Neural cell (in vitro differentiated cells): ENCODE measurements around the gene UGT1A3. TPM values are rescaled to one million over a fixed set of nuclear protein-coding genes. Genes with fewer than 3 reads are reported as not detected.
"Not testable (repeated sequence)": the region's sequence is repeated elsewhere in the genome, so short reads cannot be mapped to it uniquely, and the experiment has no call there.

Experiments
- H2AFZ ChIP-seq: fragments of 200-600, 300-800 bp; sonication (generic), shearing (Covaris generic); 2 replicates; pipeline ENCODE4 v1.6.0; 2014; ENCODE audit warnings: low read depth, mild to moderate bottlenecking, antibody characterized with exemption, low read length, moderate library complexity
- H3F3A ChIP-seq: fragments of 200-600 bp; shearing (Covaris generic); 2 replicates; pipeline ENCODE4 v1.6.1; 2016; ENCODE audit warnings: mild to moderate bottlenecking, moderate library complexity, mixed read lengths, antibody characterized with exemption, low read length; ENCODE audit not compliant: insufficient read depth, poor library complexity, severe bottlenecking
- H3K27ac ChIP-seq: fragments of 200-600, 300-800 bp; sonication (generic), shearing (Covaris generic); 2 replicates; pipeline ENCODE4 v1.5.1; 2014; ENCODE audit warnings: mild to moderate bottlenecking, low read length, moderate library complexity
- H3K27me3 ChIP-seq: fragments of 300-800, 200-600 bp; sonication (generic), shearing (Covaris generic); 2 replicates; pipeline ENCODE4 v1.6.0; 2014; ENCODE audit warnings: mild to moderate bottlenecking, low read depth, low read length, moderate library complexity; ENCODE audit not compliant: insufficient read depth
- H3K36me3 ChIP-seq: fragments of 300-800, 200-600 bp; sonication (generic), shearing (Covaris generic); 2 replicates; pipeline ENCODE4 v1.5.1; 2014; ENCODE audit warnings: mild to moderate bottlenecking, antibody characterized with exemption, low read length, moderate library complexity; ENCODE audit not compliant: insufficient read depth
- H3K4me2 ChIP-seq: fragments of 300-800, 200-600 bp; sonication (generic), shearing (Covaris generic); 2 replicates; pipeline ENCODE4 v1.6.0; 2014; ENCODE audit warnings: mild to moderate bottlenecking, low read length
- H3K4me3 ChIP-seq: fragments of 300-800, 200-600 bp; sonication (generic), shearing (Covaris generic); 2 replicates; pipeline ENCODE4 v1.5.1; 2014; ENCODE audit warnings: mild to moderate bottlenecking, low read length, moderate library complexity
- H3K79me2 ChIP-seq: fragments of 200-600 bp; shearing (Covaris generic); replicated peaks from 2 replicates; pipeline ENCODE4 v1.6.0; 2014; ENCODE audit warnings: mild to moderate bottlenecking, low read length, moderate library complexity; ENCODE audit not compliant: insufficient read depth
- H3K9ac ChIP-seq: fragments of 300-800, 200-600 bp; sonication (generic), shearing (Covaris generic); 2 replicates; pipeline ENCODE4 v1.6.1; 2016; ENCODE audit warnings: mild to moderate bottlenecking, low read length, mixed read lengths
- H3K9me2 ChIP-seq: fragments of 200-600 bp; shearing (Covaris generic); 2 replicates; pipeline ENCODE4 v1.6.1; 2016; ENCODE audit warnings: mild to moderate bottlenecking, low read length, mixed read lengths; ENCODE audit not compliant: insufficient read depth
- H3K9me3 ChIP-seq: fragments of 200-600, 300-800 bp; sonication (generic), shearing (Covaris generic); 2 replicates; pipeline ENCODE4 v1.6.1; 2016; ENCODE audit warnings: mild to moderate bottlenecking, mixed run types, low read length, moderate library complexity, mixed read lengths
- H4K20me1 ChIP-seq: fragments of 200-600 bp; shearing (Covaris generic); 2 replicates; pipeline ENCODE4 v1.6.1; 2016; ENCODE audit warnings: mild to moderate bottlenecking, mixed run types; ENCODE audit not compliant: insufficient read depth
- EP300 ChIP-seq: fragments of 450-650 bp; conservative IDR thresholded peaks from 2 replicates; pipeline ENCODE4 v1.6.1; 2014; ENCODE audit warnings: antibody characterized with exemption, mild to moderate bottlenecking, moderate library complexity; ENCODE audit not compliant: poor library complexity, severe bottlenecking
- EZH2 ChIP-seq: fragments of 200-600, 300-800 bp; shearing (Covaris generic), sonication (generic); IDR thresholded peaks from 2 replicates; pipeline ENCODE4 v1.6.1; 2014; ENCODE audit warnings: antibody characterized with exemption, low read length, borderline replicate concordance, mild to moderate bottlenecking; ENCODE audit not compliant: insufficient read depth, poor library complexity, severe bottlenecking
- MXI1 ChIP-seq: fragments of 450-650 bp; conservative IDR thresholded peaks from 2 replicates; pipeline ENCODE4 v1.6.1; 2014; ENCODE audit warnings: antibody characterized with exemption, mild to moderate bottlenecking; ENCODE audit not compliant: poor library complexity, severe bottlenecking
- POLR2AphosphoS5 ChIP-seq: IDR thresholded peaks from 2 replicates; pipeline ENCODE4 v1.6.1; 2012
- RAD21 ChIP-seq: fragments of 450-650 bp; conservative IDR thresholded peaks from 2 replicates; pipeline ENCODE4 v1.6.1; 2014; ENCODE audit warnings: antibody characterized with exemption, mild to moderate bottlenecking, moderate library complexity
- REST ChIP-seq: IDR thresholded peaks from 2 replicates; pipeline ENCODE4 v1.6.1; 2012; ENCODE audit warnings: borderline replicate concordance
- SMC3 ChIP-seq: fragments of 450-650 bp; conservative IDR thresholded peaks from 2 replicates; pipeline ENCODE4 v1.6.1; 2014; ENCODE audit warnings: antibody characterized with exemption, mild to moderate bottlenecking, moderate library complexity; ENCODE audit not compliant: poor library complexity
- TAF1 ChIP-seq: IDR thresholded peaks from 2 replicates; pipeline ENCODE4 v1.6.1; 2012; ENCODE audit warnings: low read depth
- polyA plus RNA-seq: library from polyadenylated mRNA; depleted of rRNA; stranded (reverse); fragments of >200 nt; gene quantifications from 2 replicates; pipeline ENCODE4 v1.2.3, GENCODE V29; 2014
- TF ChIP-seq, protein P1 (sequence below): fragments of 450-650 bp; IDR thresholded peaks from 2 replicates; pipeline ENCODE4 v1.5.1; 2014; ENCODE audit warnings: antibody characterized with exemption, mild to moderate bottlenecking, moderate library complexity; ENCODE audit not compliant: poor library complexity, severe bottlenecking

The UGT1A3 gene
- polyA plus RNA-seq, 1 donor from 2014 or later, result not detected

DNA sequence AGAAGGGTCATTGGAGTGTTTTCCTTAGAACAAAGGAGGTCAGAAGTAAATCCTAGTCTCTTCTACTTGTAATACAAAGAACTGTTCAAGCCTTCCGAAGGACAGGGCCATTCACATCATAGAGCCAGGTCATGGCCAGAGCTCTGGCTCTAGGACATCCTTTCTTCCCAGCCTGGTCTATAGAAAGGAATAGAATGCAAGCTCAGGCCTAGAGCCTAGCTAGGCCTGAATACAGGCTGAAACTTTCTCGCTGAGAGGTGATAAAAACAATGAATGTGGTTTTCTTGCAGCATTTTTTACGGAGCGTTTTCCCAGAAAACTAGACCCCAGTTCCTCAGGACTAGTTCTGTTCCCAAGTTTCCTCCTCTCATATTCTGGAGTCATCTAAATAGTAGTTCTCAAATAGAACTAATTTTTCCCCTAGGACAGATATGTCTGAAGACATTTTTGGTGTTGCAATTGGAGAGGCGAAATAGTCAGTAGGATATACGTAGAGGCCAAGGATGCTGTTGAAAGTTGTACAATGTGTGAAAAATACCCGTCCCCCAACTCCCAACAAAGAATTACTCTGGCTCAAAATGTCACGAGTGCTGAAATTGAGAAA lies 29.3 kb upstream of the UGT1A3 start:
- no peak overlapping the region for H3K4me3 ChIP-seq
- TF ChIP-seq TAF1 (no peak), RAD21 (no peak), EZH2 (no peak), POLR2AphosphoS5 (no peak), EP300 (no peak), REST (no peak), MXI1 (no peak), SMC3 (no peak)
- TF ChIP-seq, protein P1, sequence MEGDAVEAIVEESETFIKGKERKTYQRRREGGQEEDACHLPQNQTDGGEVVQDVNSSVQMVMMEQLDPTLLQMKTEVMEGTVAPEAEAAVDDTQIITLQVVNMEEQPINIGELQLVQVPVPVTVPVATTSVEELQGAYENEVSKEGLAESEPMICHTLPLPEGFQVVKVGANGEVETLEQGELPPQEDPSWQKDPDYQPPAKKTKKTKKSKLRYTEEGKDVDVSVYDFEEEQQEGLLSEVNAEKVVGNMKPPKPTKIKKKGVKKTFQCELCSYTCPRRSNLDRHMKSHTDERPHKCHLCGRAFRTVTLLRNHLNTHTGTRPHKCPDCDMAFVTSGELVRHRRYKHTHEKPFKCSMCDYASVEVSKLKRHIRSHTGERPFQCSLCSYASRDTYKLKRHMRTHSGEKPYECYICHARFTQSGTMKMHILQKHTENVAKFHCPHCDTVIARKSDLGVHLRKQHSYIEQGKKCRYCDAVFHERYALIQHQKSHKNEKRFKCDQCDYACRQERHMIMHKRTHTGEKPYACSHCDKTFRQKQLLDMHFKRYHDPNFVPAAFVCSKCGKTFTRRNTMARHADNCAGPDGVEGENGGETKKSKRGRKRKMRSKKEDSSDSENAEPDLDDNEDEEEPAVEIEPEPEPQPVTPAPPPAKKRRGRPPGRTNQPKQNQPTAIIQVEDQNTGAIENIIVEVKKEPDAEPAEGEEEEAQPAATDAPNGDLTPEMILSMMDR, result no peak
- H3K4me2 ChIP-seq, result no peak overlapping the region
- no peaks in the 10 kb centered on the region for H3K79me2 ChIP-seq
- no peak overlapping the region for H3K9ac ChIP-seq
- no peaks in the 10 kb centered on the region for H3F3A ChIP-seq
- H3K27ac ChIP-seq, result no peak overlapping the region
- no peaks in the 10 kb centered on the region for H3K9me2 ChIP-seq
- H3K9me3 ChIP-seq, result no peaks in the 10 kb centered on the region
- H3K27me3 ChIP-seq, result no peaks in the 10 kb centered on the region
- no peaks in the 10 kb centered on the region for H4K20me1 ChIP-seq
- H2AFZ ChIP-seq, result no peak overlapping the region
- H3K36me3 ChIP-seq, result no peaks in the 10 kb centered on the region

- H3K4me3 ChIP-seq, result no peak overlapping the region
- H3K9me2 ChIP-seq, result no peaks in the 10 kb centered on the region
- H3K79me2 ChIP-seq, result no peaks in the 10 kb centered on the region
- H3K4me2 ChIP-seq, result no peak overlapping the region
- no peak overlapping the region for H2AFZ ChIP-seq
- H3K9ac ChIP-seq, result no peak overlapping the region
- H3K9me3 ChIP-seq, result no peaks in the 10 kb centered on the region
- no peaks in the 10 kb centered on the region for H3F3A ChIP-seq
- no peak overlapping the region for H3K27ac ChIP-seq
- H3K27me3 ChIP-seq, result no peaks in the 10 kb centered on the region
- TF ChIP-seq REST (no peak), TAF1 (no peak), SMC3 (no peak), EP300 (no peak), MXI1 (no peak), POLR2AphosphoS5 (no peak), RAD21 (no peak), EZH2 (no peak)
- TF ChIP-seq, protein P1, result no peak
- H4K20me1 ChIP-seq, result no peaks in the 10 kb centered on the region
- no peaks in the 10 kb centered on the region for H3K36me3 ChIP-seq
Measured at GRCh38 chr2:233700028-233700635, 28.7 kb upstream of the UGT1A3 start.

- not testable (repeated sequence) for H3K27me3 ChIP-seq, H3K79me2 ChIP-seq, H4K20me1 ChIP-seq, H2AFZ ChIP-seq, H3F3A ChIP-seq, H3K36me3 ChIP-seq, H3K9me3 ChIP-seq, H3K4me2 ChIP-seq, H3K27ac ChIP-seq, H3K4me3 ChIP-seq, H3K9me2 ChIP-seq, H3K9ac ChIP-seq
Measured at GRCh38 chr2:233700842-233701241, 28.0 kb upstream of the UGT1A3 start.
